Cerebellar cortex (tissue), 1 donor: ENCODE measurements around the gene MTR.

Experiments used
- DNase-seq: peaks from one replicate; pipeline ENCODE4 v3.0.0-alpha.2; 2015; ENCODE audit warnings: low spot score

MTR gene

GRCh38 chr1:236779312-236779711 is 15.8 kb upstream of the MTR start:
- no peak for DNase-seq

DNA sequence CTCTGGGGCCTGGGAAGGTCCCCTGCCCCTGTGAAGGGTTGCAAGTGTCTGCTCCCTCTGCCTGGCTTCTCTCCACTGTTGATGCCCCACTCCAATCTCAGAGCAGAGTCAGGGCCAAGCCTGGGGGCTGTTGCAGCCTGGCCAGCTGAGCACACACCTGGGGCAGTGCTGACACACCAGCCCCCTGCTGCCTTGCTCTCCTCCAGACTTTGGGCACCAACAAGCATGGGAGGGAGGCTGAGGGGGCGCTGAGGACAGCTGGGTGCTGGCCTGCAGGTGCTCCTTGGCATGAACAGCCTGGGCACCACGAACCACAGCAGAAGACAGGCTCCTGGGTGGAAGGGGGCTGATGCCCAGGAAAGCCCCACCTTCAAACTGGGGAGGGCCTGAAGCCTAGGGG is 9.6 kb upstream of the MTR start:
- DNase-seq: no peak

- DNase-seq: no peak
Observed at GRCh38 chr1:236786453-236786852, 8.6 kb upstream of the MTR start.

DNA sequence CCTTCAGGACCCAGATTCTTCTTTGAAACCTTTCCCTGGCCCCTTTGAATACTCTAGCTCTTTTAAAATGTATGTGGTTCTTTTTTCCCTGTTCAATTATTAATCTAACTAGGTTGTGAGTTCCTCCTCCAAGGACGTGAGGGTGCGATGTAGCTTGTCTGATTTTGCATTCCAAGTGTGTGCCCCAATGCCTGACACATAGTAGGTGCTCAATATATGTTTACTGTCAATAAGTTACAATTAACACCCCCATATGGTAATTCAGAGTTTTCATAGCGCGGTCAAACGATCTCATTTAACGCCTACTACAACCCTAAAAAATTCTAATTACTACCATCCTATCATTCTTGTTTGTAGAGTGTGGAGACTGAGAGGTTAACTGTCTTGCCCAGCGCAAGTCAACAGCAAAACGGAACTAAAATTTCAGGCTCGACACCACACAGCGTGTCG is 482 bp upstream of the MTR start:
- DNase-seq: no peak

GRCh38 chr1:236795757-236796667 is 920 bp downstream of the MTR start:
- DNase-seq: peak; percentile 26

GRCh38 chr1:236799001-236799400 is 3.9 kb downstream of the MTR start:
- no peak for DNase-seq

GRCh38 chr1:236800002-236800620 is 5.0 kb downstream of the MTR start:
- DNase-seq: no peak

DNA sequence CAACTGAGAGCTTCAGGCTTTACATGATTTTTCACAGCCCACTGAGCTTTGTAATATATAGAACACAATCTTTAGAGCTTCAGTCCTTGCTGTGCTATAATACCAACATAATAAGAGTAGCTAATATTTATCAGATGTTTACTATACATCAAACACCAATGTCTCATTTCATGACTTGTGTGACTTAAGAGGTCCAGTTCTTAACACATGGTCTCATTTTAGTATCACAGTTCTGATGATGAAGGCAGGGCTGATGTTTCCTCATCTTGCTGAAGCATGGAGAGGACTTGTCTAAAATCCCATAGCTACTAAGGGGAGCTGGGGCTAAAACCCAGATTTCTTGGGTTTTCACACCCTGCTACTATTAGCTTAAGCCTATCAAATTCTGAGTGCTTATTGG is 5.5 kb downstream of the MTR start:
- no peak for DNase-seq

DNA sequence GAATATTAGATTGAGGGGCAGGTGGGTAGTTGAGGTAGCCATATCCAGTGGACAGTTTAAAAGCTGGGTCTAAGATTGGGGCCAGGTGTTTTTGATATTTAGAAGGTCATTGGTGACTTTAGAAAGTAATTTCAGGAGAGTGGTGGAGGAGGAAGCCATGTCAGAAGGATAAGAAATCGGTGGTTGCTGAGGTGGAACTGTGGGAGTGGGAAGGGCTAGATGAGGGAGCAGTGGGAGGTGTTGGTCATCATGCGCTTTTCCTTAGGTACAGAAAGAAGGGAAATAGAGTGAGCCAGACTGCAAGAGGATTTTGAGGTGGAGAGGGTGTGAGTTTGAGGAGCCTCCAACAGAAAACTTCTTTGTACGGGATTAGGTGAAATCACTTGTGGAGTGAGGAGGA is 7.2 kb downstream of the MTR start:
- no peak for DNase-seq

GRCh38 chr1:236806634-236807033 is 11.5 kb downstream of the MTR start:
- DNase-seq: no peak

DNA sequence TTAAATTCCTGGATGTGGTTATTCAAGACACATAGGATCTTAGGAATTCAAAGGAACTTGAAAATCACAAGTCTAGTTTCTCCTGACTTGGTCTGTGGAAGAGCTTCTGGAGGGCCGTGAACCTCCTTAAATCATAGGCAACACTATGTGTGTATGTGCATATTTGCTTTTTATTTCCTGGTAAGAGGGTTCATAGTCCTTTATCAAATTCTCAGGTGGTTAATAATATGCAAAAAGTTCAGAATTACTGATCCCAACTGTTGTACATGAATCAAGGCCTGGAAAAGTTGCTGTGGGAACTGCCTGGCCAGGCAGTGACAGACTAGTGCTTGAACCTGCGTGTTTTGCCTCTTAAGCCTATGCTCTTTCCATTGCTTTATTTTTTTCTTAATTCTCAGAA is 12.9 kb downstream of the MTR start:
- DNase-seq: no peak

DNA sequence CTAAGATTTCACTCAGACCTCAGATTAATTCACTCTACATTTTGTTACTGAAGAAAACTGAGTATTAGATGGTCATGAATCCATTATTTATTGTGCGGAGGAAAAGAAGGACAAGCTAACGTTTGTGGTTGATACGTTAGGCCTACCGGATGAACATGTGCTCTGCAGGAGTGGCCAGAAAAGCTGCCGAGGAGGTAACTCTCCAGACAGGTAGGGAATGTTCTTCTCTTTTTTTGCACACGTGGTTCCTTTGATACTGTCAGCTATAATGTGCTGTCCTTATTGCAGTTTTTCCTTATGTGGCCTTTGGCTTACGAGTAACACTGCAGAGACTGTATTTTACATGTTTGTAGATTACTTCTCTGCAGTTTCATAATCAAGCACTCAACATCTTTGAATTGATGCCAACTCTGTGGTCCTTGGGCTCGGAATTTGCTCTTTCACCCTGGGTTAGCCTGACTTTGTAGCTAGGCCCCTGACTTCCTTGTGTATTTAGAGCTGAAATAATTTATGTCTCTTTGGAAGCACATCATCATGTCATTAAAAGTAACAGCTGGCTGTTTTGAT is 13.6 kb downstream of the MTR start:
- no peak for DNase-seq

GRCh38 chr1:236809148-236809547 is 14.1 kb downstream of the MTR start:
- DNase-seq: peak; percentile 26

- no peak for DNase-seq
Observed at GRCh38 chr1:236810018-236810417, 14.9 kb downstream of the MTR start.

- DNase-seq: no peak
Observed at GRCh38 chr1:236812334-236813030, 17.4 kb downstream of the MTR start.

- no peak for DNase-seq
Observed at GRCh38 chr1:236815941-236816340, 20.8 kb downstream of the MTR start.

- DNase-seq: no peak
Observed at GRCh38 chr1:236819856-236820255, 24.8 kb downstream of the MTR start.

- no peak for DNase-seq
Observed at GRCh38 chr1:236821091-236821627, 26.1 kb downstream of the MTR start.

- no peak for DNase-seq
Observed at GRCh38 chr1:236823559-236823958, 28.5 kb downstream of the MTR start.

- DNase-seq: no peak
Observed at GRCh38 chr1:236829085-236829484, 34.0 kb downstream of the MTR start.

- DNase-seq: no peak
Observed at GRCh38 chr1:236830116-236830515, 35.0 kb downstream of the MTR start.

DNA sequence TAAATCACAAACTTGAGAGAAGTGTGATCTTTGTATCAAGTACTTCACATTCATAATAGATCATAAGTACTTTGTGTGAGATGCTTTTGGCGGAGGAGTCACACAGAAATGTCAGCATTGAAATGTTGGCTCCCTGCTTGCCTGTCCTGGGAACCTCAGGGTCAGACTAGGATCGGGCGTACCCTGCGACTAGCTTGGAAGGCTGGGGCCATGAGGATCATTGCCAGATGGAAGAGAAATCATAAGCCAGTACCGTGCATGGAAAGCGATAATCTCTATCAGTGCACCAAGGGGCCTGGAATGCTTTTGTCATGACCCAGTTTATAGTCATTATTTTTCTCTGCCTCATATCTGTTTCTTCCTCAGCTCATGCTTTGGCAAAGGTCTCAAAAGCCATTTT is 35.5 kb downstream of the MTR start:
- DNase-seq: no peak
